HG03439 (cell line): ENCODE data around the gene SLC17A1.

ENCODE experiments used
- ATAC-seq: cut with Tn5 transposase; IDR thresholded peaks from one replicate; pipeline ENCODE4 v1.9.1; 2021; ENCODE audit warnings: mild to moderate bottlenecking, moderate library complexity; ENCODE audit not compliant: unreplicated experiment

The SLC17A1 gene

GRCh38 chr6:25831532-25832306 is at the start of gene SLC17A1:
Gene SLC17A1, minus strand, starts transcription at chr6:25832052. Its CDS starts 1,495 bp downstream, at chr6:25830557.
- ATAC-seq = no peak

GRCh38 chr6:25880601-25881000 is 48.7 kb upstream of the SLC17A1 start:
- no peak for ATAC-seq

GRCh38 chr6:25878721-25879322 is 47.0 kb upstream of the SLC17A1 start:
- no peak for ATAC-seq

GRCh38 chr6:25875926-25876602 is 44.2 kb upstream of the SLC17A1 start:
- no peak for ATAC-seq

GRCh38 chr6:25875563-25875905 is 43.7 kb upstream of the SLC17A1 start:
- ATAC-seq = no peak

GRCh38 chr6:25874822-25875562 is 43.1 kb upstream of the SLC17A1 start:
- ATAC-seq = no peak

- no peak for ATAC-seq
Measured at GRCh38 chr6:25874118-25874517, 42.3 kb upstream of the SLC17A1 start, which contains the start of gene SLC17A3. Gene SLC17A3, minus strand, starts transcription at chr6:25874243. Its CDS starts 5,856 bp downstream, at chr6:25868387.

- ATAC-seq = no peak
Measured at GRCh38 chr6:25872814-25873213, 41.0 kb upstream of the SLC17A1 start.

- ATAC-seq = no peak
Measured at GRCh38 chr6:25869840-25870239, 38.0 kb upstream of the SLC17A1 start.

- no peak for ATAC-seq
Measured at GRCh38 chr6:25868436-25869183, 36.8 kb upstream of the SLC17A1 start.

GRCh38 chr6:25866011-25866410 is 34.2 kb upstream of the SLC17A1 start:
- ATAC-seq = no peak

- no peak for ATAC-seq
Measured at GRCh38 chr6:25863360-25863759, 31.5 kb upstream of the SLC17A1 start.

- no peak for ATAC-seq
Measured at GRCh38 chr6:25862199-25862598, 30.3 kb upstream of the SLC17A1 start.

GRCh38 chr6:25852756-25853155 is 20.9 kb upstream of the SLC17A1 start:
- no peak for ATAC-seq

GRCh38 chr6:25851961-25852360 is 20.1 kb upstream of the SLC17A1 start:
- no peak for ATAC-seq

- no peak for ATAC-seq
Measured at GRCh38 chr6:25844518-25844917, 12.7 kb upstream of the SLC17A1 start.

GRCh38 chr6:25842526-25842925 is 10.7 kb upstream of the SLC17A1 start:
- peak; percentile 59 for ATAC-seq

GRCh38 chr6:25835442-25836283 is 3.8 kb upstream of the SLC17A1 start:
- no peak for ATAC-seq

GRCh38 chr6:25834950-25835349 is 3.1 kb upstream of the SLC17A1 start:
- no peak for ATAC-seq

GRCh38 chr6:25833136-25833535 is 1.3 kb upstream of the SLC17A1 start:
- ATAC-seq = no peak
